Adipocyte (in vitro differentiated cells): ENCODE data around the gene SORCS2.
A peak's percentile ranks its signal among the peaks of the same experiment; 100 is the strongest.

ENCODE experiments used
- DNase-seq: peaks from one replicate; pipeline ENCODE4 v3.0.0-alpha.2; 2015; ENCODE audit warnings: low read depth
- H3K27me3 ChIP-seq: replicated peaks from 2 replicates; pipeline ENCODE4 v1.7.0; 2013; ENCODE audit warnings: mild to moderate bottlenecking, low read length, moderate library complexity; ENCODE audit not compliant: control insufficient read depth, insufficient read depth
- H3K36me3 ChIP-seq: 2 replicates; pipeline ENCODE4 v1.7.0; 2013; ENCODE audit warnings: low read length, mild to moderate bottlenecking, moderate library complexity; ENCODE audit not compliant: control insufficient read depth, insufficient read depth, severe bottlenecking
- H3K4me1 ChIP-seq: 2 replicates; pipeline ENCODE4 v1.7.0; 2013; ENCODE audit warnings: mild to moderate bottlenecking, low read length, moderate library complexity; ENCODE audit not compliant: control insufficient read depth, insufficient read depth
- H3K4me3 ChIP-seq: 2 replicates; pipeline ENCODE4 v1.7.0; 2013; ENCODE audit warnings: mild to moderate bottlenecking, low read length, moderate library complexity
- H3K9ac ChIP-seq: 2 replicates; pipeline ENCODE4 v1.7.0; 2013; ENCODE audit warnings: mild to moderate bottlenecking, low read length, moderate library complexity
- H3K9me3 ChIP-seq: 2 replicates; pipeline ENCODE4 v1.7.0; 2013; ENCODE audit warnings: mild to moderate bottlenecking, low read length, moderate library complexity; ENCODE audit not compliant: control insufficient read depth

The SORCS2 gene

DNA sequence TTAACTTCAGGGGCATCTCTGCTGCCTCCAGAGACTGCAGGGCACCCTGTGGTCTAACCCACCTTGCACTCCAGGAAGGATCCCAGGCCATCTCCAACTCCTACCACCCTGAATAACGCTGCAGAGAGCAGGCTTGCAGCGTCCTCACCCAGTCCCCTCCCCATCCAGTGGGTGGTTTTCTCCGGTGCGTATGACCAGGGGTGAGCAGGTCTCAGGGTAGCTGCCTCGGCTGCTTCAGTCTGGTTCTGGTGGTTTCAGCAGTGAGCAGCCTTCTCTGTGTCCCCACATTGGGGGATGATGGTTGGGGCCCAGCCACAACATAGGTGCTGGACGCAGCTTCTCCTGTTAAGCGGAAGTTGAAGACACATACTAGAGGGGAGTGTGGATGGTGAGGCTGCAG, 38.6 kb upstream of the SORCS2 start:
- Histone ChIP-seq H3K9ac (no peak overlapping the region), H3K4me3 (no peak overlapping the region), H3K27me3 (peaks cover 27% of the 10 kb centered on the region), H3K9me3 (no peaks in the 10 kb centered on the region), H3K4me1 (peaks cover 17% of the 10 kb centered on the region), H3K36me3 (no peaks in the 10 kb centered on the region)
- DNase-seq = no peak

DNA sequence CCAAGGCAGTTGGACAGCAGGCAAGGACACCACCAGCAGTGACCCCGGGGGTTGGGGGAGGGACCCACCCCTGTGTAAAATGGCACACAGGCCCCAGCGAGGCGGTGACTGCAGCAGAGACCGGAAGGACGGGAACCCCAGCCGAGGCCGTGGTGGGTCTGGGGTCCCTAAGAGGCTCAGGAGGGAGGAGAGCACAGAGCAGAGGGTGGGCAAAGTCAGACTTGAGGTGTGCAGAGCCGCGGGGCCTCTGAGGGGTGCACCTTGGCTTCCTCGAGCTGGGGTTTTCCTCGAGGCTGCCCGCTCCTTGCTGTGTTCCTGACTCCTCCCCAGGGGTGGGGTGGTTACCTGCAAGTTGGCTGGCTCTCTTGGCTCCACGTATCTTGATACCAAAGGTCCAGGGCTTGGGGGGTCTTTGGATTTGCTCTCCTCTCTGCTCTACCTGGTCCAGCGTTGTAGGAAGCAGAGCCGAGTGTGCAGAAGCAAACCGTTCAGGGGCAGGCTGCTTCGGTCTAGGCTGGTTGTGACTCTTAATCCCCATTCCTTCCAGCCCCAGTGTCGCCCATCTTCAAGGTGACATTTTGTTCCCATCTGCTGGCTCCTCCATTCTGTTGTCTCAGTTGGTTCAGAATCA, 37.9 kb upstream of the SORCS2 start:
- Histone ChIP-seq H3K4me3 (no peak overlapping the region), H3K9ac (no peak overlapping the region), H3K36me3 (no peaks in the 10 kb centered on the region), H3K9me3 (no peaks in the 10 kb centered on the region), H3K27me3 (peaks cover 21% of the 10 kb centered on the region), H3K4me1 (peaks cover 17% of the 10 kb centered on the region)
- no peak for DNase-seq

DNA sequence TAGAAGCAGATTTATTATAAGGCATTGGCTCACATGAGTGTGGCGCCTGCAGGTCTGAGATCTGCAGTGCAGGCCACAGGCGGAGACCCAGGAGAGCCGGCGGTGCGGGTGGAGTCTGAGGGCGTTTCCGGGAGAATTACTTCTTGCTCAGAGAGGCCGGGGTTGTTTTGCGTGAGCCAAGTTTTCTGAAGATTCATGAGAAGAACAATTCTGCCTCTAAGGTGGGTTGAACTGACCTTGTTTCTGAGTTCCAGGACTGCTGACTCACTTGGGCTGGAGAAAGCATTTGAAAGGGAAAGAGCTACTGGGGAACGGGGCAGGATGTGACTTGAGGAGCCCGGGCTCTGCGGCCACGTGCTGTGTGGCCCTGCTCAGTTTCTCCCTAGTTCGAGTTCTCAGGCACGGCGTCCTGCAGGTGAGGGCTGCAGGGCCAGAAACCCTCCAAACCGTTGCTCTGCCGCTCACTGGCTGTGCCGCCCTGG, 36.7 kb upstream of the SORCS2 start:
- Histone ChIP-seq H3K4me3 (no peak overlapping the region), H3K9me3 (no peaks in the 10 kb centered on the region), H3K36me3 (no peaks in the 10 kb centered on the region), H3K27me3 (peaks cover 16% of the 10 kb centered on the region), H3K4me1 (peaks cover 17% of the 10 kb centered on the region), H3K9ac (no peak overlapping the region)
- no peak for DNase-seq

DNA sequence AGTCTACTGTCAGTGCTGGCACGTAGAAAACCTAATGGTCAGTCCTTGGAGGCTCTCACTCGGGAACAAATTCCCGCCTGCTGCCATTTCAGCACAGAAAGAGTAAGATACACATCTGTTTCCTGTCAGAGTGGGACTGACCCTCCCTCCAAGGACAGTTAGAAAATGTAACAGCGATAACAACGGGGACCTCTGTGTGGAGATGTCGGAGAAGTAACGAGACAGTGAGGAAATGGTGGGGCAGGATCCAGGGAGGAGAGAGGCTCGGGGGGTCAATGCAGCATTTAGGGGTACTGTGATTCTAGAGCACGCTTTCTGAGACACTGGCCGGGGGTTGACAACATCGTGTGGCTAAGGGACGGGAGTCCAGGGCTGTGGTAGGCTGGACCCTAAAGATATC, 36.0 kb upstream of the SORCS2 start:
- no peak overlapping the region for H3K4me3 ChIP-seq
- H3K4me1 ChIP-seq = peaks cover 17% of the 10 kb centered on the region
- DNase-seq = no peak
- no peaks in the 10 kb centered on the region for H3K9me3 ChIP-seq
- no peaks in the 10 kb centered on the region for H3K36me3 ChIP-seq
- H3K27me3 ChIP-seq = peaks cover 13% of the 10 kb centered on the region
- no peak overlapping the region for H3K9ac ChIP-seq

DNA sequence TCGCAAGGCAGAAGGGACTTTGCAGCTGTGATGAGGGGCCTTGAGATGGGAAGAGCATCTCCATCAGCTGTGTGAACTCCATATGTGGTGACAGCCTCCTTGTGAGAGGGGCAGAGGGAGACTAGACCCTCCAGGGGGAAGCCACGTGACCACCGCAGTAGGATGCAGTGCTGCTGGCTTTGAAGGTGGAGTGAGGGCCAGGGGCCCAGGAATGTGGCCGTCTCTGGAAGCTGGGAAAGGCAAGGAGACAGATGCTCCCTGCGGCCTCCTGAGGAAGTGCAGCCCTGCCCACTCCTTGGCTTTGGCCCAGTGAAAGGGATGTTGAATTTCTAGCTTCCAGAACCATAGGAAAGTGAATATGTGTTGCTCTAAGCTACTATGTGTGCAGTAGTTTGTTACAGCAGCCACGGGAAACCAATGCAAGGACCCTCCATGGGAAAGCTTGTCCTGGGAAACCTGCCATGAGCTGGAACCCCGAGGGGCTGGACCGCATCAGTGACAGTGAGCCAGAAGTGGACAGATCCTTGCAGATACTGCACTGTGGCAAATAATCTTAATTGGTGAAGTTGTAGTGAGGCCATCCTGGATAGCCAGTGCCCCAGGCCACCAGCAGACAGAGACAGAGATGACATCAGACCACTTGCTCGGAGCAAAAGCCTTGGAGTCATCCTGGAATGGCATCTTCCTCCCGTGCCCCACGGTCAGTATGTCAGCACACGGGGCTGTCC, 35.4 kb upstream of the SORCS2 start:
- H3K9me3 ChIP-seq = no peaks in the 10 kb centered on the region
- H3K27me3 ChIP-seq = peaks cover 12% of the 10 kb centered on the region
- H3K9ac ChIP-seq = no peak overlapping the region
- peaks cover 17% of the 10 kb centered on the region for H3K4me1 ChIP-seq
- peak; percentile 49 for DNase-seq
- no peak overlapping the region for H3K4me3 ChIP-seq
- H3K36me3 ChIP-seq = no peaks in the 10 kb centered on the region

DNA sequence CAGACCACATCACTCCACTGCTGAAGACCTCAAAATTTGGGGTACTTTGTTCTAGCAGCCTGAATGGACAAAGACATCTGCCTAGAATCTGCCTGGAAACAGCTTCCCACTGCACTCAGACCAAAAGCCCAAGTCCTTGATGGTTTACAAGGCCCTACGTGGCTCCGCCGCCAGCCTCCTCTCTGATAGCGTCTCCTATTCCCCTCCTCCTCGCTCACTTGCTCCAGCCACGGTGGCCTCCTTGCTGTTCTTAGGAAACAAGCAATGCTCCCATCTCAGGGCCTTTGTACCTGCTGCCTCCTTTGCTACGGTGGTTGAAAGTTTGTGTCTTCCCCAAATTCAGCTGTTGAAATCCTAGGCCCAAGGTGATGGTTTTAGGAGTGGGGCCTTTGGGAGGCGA, 34.7 kb upstream of the SORCS2 start:
- Histone ChIP-seq H3K4me1 (peaks cover 17% of the 10 kb centered on the region), H3K36me3 (no peaks in the 10 kb centered on the region), H3K9ac (no peak overlapping the region), H3K9me3 (no peaks in the 10 kb centered on the region), H3K27me3 (peaks cover 10% of the 10 kb centered on the region), H3K4me3 (no peak overlapping the region)
- DNase-seq = no peak

DNA sequence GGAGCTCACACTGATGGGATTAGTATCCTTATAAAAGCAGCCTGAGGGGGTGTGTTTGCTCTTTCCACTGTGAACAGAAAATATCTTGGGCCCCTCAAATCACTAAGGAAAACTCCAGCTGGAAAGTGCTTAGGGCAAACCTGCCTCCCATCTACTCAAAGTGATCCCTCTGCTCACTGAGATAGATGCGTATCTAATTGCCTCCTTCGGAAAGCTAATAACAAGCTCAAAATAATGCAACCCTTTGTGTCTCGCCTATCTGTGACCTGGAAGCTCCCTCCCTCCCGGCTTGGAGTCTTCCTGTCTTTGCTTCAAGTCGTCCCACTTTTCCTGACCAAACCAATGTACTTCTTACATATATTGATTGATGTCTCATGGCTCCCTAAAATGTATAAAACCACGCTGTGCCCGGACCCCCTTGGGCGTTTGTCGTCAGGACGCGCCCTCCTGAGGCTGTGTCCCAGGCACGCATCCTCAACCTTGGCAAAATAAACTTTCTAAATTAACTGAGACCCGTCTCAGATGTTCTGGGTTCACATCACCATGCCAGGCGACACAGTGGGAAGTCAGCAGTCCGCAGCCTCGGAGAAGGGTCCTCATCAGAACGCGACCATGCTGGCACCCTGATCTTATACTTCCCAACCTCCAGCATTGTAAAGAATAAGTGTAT, 34.1 kb upstream of the SORCS2 start:
- peaks cover 17% of the 10 kb centered on the region for H3K4me1 ChIP-seq
- no peaks in the 10 kb centered on the region for H3K9me3 ChIP-seq
- H3K9ac ChIP-seq = no peak overlapping the region
- DNase-seq = no peak
- no peak overlapping the region for H3K4me3 ChIP-seq
- H3K27me3 ChIP-seq = peaks cover 9% of the 10 kb centered on the region
- no peaks in the 10 kb centered on the region for H3K36me3 ChIP-seq

DNA sequence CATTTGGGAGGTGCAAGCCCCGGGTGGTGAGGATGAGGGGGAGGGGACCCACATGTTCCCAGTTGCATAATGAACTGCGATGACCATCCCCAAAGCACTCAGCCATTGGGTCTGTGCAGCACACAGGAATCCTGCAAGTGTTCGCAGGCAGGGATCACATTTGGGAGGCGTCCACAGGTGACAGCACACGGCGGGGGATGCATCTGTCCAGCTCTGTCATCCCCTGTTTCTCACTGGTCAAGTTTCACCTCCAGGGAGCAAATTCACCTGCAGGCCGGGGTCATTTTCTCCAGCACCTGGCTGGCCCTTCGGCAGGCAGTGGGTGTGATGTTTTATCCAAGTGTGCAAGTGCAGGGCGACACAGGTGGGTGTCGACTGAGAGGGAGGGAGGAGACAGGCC, 33.3 kb upstream of the SORCS2 start:
- Histone ChIP-seq H3K9me3 (no peaks in the 10 kb centered on the region), H3K4me3 (no peak overlapping the region), H3K4me1 (peaks cover 17% of the 10 kb centered on the region), H3K9ac (no peak overlapping the region), H3K36me3 (no peaks in the 10 kb centered on the region), H3K27me3 (peaks cover 10% of the 10 kb centered on the region)
- DNase-seq = no peak

DNA sequence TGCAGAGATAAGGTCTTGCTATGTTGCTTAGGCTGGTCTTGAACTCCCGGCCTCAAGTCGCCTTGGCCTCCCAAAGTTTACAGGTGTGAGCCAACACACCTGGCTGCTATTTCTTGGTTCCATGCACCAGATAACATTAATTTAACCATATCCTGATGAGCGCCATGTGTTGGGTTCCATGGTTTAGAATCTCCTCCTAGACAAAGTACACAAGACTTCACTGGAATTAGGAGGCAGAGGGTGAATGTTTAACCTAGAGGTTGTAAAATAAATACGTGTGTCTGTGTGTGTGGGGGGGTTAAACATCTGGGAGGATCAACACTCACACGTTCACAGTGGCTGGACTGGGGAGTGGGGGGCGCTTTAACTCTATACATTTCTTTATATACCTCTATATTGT, 32.4 kb upstream of the SORCS2 start:
- Histone ChIP-seq H3K4me3 (no peak overlapping the region), H3K36me3 (no peaks in the 10 kb centered on the region), H3K4me1 (peaks cover 17% of the 10 kb centered on the region), H3K9me3 (no peaks in the 10 kb centered on the region), H3K27me3 (peaks cover 7% of the 10 kb centered on the region), H3K9ac (no peak overlapping the region)
- DNase-seq = no peak

DNA sequence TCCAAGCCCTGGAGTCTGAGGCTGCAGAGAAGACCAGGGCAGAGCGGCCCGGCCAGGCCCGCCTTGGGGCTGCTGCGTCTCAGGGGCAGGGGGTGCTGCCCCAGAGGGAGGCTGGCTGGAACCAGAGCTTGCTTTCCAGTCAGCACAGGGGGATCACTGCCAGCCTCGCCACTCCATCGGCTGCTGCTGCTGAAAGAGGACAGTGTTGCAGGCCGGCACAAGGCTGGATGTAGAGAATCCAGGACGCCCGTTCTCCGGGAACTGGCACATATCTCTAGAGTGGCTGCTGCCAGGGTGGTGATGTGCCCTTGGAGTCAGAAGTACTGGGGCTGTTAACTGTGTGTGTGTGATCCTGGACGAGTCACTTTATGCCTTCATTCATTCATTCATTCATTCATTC, 31.9 kb upstream of the SORCS2 start:
- no peaks in the 10 kb centered on the region for H3K36me3 ChIP-seq
- no peak overlapping the region for H3K9ac ChIP-seq
- no peak for DNase-seq
- peaks cover 7% of the 10 kb centered on the region for H3K27me3 ChIP-seq
- no peak overlapping the region for H3K4me3 ChIP-seq
- peaks cover 13% of the 10 kb centered on the region for H3K4me1 ChIP-seq
- H3K9me3 ChIP-seq = no peaks in the 10 kb centered on the region

DNA sequence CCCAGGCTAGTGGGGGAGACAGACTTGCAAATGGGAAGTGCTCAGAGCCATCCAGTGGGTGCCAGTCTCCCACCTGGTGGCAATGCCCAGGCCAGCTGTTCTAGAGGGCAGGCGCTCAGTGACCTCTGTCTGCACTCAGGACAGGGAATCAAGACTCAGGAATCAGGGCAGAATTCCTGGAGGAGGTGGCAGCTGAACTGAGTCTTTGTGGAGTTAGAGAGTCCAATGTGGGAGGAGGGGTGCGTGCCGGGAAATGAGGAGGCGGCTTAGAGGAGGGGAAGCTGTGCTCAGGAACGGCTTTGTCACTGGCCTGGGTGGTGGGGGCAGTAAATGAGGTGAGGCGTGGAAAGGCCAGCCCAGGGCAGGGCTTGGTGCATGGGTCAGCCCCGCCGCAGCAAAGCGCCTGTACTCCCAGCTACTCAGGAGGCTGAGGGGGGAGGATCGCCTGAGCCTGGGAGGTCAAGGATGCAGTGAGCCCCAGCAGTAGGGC, 31.3 kb upstream of the SORCS2 start:
- Histone ChIP-seq H3K27me3 (peaks cover 7% of the 10 kb centered on the region), H3K9ac (no peak overlapping the region), H3K36me3 (no peaks in the 10 kb centered on the region), H3K4me3 (no peak overlapping the region), H3K4me1 (peaks cover 8% of the 10 kb centered on the region), H3K9me3 (no peaks in the 10 kb centered on the region)
- DNase-seq = no peak
